WTC11 (cell line): Measurements from ENCODE around the gene PRLR. TPM values are rescaled to one million over a fixed set of nuclear protein-coding genes. Genes with fewer than 3 reads are reported as not detected.
A peak's percentile ranks its signal among the peaks of the same experiment; 100 is the strongest.

Experiments
- ATAC-seq: fragments of 200-7000 bp; cut with Tn5 transposase; 2 replicates; pipeline ENCODE4 v1.10.0; 2021; ENCODE audit warnings: mild to moderate bottlenecking, moderate library complexity
- CTCF ChIA-PET: fragments of 300-600 bp; sonication (Branson Sonifier 250); formaldehyde crosslinking; loops from one replicate; lab custom pipeline; 2021; ENCODE audit warnings: antibody characterized with exemption; lab: Charles Lee
- POLR2A ChIA-PET: fragments of 350-600 bp; sonication (Branson Sonifier 250); formaldehyde crosslinking; loops from one replicate; lab custom pipeline; 2021; ENCODE audit warnings: antibody characterized with exemption; lab: Charles Lee
- DNase-seq: peaks from one replicate; pipeline ENCODE4 v3.0.0; 2021; ENCODE audit warnings: low spot score
- H3K27ac Mint-ChIP-seq: 2 replicates; pipeline ENCODE4 v1.8.0; 2021; ENCODE audit warnings: mixed read lengths
- H3K27me3 Mint-ChIP-seq: 2 replicates; pipeline ENCODE4 v1.8.0; 2021; ENCODE audit warnings: low read depth, mild to moderate bottlenecking, moderate library complexity, mixed read lengths
- H3K36me3 Mint-ChIP-seq: 2 replicates; pipeline ENCODE4 v1.8.0; 2021; ENCODE audit warnings: mixed read lengths
- H3K4me1 Mint-ChIP-seq: 2 replicates; pipeline ENCODE4 v1.8.0; 2022; ENCODE audit warnings: mixed read lengths
- H3K4me3 Mint-ChIP-seq: 2 replicates; pipeline ENCODE4 v1.8.0; 2021; ENCODE audit warnings: mild to moderate bottlenecking, moderate library complexity, mixed read lengths
- H3K9me3 Mint-ChIP-seq: 2 replicates; pipeline ENCODE4 v1.8.0; 2021; ENCODE audit warnings: mixed read lengths
- EMX1 ChIP-seq: fragments of 250-450 bp; sonication (Bioruptor Pico); IDR thresholded peaks from 2 replicates; pipeline ENCODE4 v1.8.0; 2021; ENCODE audit warnings: mild to moderate bottlenecking
- ETV6 ChIP-seq: sonication (generic); formaldehyde crosslinking; IDR thresholded peaks from 2 replicates; pipeline ENCODE4 v1.8.1; 2022; ENCODE audit warnings: mild to moderate bottlenecking, missing genetic modification reagents
- HMGA2 ChIP-seq: fragments of 250-450 bp; sonication (Bioruptor Pico); IDR thresholded peaks from 2 replicates; pipeline ENCODE4 v1.4.0; 2021; ENCODE audit warnings: mild to moderate bottlenecking, moderate library complexity
- KAT7 ChIP-seq: sonication (generic); formaldehyde crosslinking; IDR thresholded peaks from 2 replicates; pipeline ENCODE4 v1.8.1; 2023; ENCODE audit warnings: missing genetic modification reagents, mild to moderate bottlenecking, borderline replicate concordance
- NFE2L1 ChIP-seq: sonication (generic); formaldehyde crosslinking; IDR thresholded peaks from 2 replicates; pipeline ENCODE4 v1.8.1; 2023; ENCODE audit warnings: missing genetic modification reagents
- NR2C2 ChIP-seq: sonication (generic); formaldehyde crosslinking; IDR thresholded peaks from 2 replicates; pipeline ENCODE4 v1.8.0; 2022; ENCODE audit warnings: mild to moderate bottlenecking, missing genetic modification reagents
- SMAD4 ChIP-seq: sonication (generic); formaldehyde crosslinking; IDR thresholded peaks from 2 replicates; pipeline ENCODE4 v1.8.0; 2022; ENCODE audit warnings: mild to moderate bottlenecking, missing genetic modification reagents
- SP1 ChIP-seq: sonication (generic); formaldehyde crosslinking; conservative IDR thresholded peaks from 2 replicates; pipeline ENCODE4 v1.8.1; 2022; ENCODE audit warnings: missing genetic modification reagents
- STAT6 ChIP-seq: sonication (generic); formaldehyde crosslinking; conservative IDR thresholded peaks from 2 replicates; pipeline ENCODE4 v1.8.1; 2023; ENCODE audit warnings: mild to moderate bottlenecking, low read depth, missing genetic modification reagents, moderate library complexity
- TEAD4 ChIP-seq: sonication (generic); formaldehyde crosslinking; IDR thresholded peaks from 2 replicates; pipeline ENCODE4 v1.8.0; 2022; ENCODE audit warnings: mild to moderate bottlenecking, missing genetic modification reagents
- ZBTB21 ChIP-seq: sonication (generic); formaldehyde crosslinking; IDR thresholded peaks from 2 replicates; pipeline ENCODE4 v1.8.1; 2023; ENCODE audit warnings: mild to moderate bottlenecking, missing genetic modification reagents, borderline replicate concordance
- total RNA-seq: library from RNA; stranded (reverse); gene quantifications from 3 replicates; pipeline ENCODE4 v1.2.3, GENCODE V29; 2021
- TF ChIP-seq, protein P1 (sequence below): fragments of 250-450 bp; sonication (Bioruptor Pico); IDR thresholded peaks from 2 replicates; pipeline ENCODE4 v1.8.0; 2021; ENCODE audit warnings: mild to moderate bottlenecking
- TF ChIP-seq, protein P2 (sequence below): sonication (generic); formaldehyde crosslinking; IDR thresholded peaks from 2 replicates; pipeline ENCODE4 v1.8.0; 2022; ENCODE audit warnings: missing genetic modification reagents
- TF ChIP-seq, protein P3 (sequence below): fragments of 200-600 bp; IDR thresholded peaks from 2 replicates; pipeline ENCODE4 v1.8.0; 2022; ENCODE audit warnings: antibody characterized with exemption

PRLR gene
- total RNA-seq, 1 experiment from 2014 or later: 3.2 TPM

DNA sequence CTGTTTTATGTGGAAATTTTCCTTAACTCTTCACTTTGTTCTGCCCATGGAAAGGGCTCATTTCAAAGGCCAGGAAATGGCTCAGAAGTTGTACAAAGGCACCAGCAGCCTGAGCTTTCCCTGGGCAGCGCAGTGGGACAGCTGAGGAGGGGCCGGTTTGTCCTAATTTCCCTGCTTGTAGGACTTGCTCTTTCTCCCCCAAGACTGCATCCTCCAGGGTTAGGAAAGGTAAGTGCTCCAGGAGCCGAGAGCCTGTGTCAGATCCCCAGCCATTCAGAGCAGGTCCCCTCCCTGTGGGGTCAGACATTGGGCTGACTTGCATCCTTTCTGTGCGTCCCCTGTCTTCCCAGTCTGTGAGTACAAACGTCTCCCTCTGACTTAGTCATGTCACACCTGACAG is 226.1 kb downstream of the PRLR start:
- peak; percentile 49 for ATAC-seq
- ChIA-PET CTCF (interaction anchor here (0.8 to 2.9 kb wide), 18 partner anchors 11 to 519 kb away, joined by 3 to 33 read pairs (median 6); partner anchors contain the start of genes BRIX1, DNAJC21 and RAD1), POLR2A (no interaction called here)
- Mint-ChIP-seq H3K4me1 (peaks cover 18% of the 10 kb centered on the region), H3K27me3 (no peaks in the 10 kb centered on the region; the same call in 1 of the 2 replicates), H3K27ac (no peak overlapping the region), H3K36me3 (no peaks in the 10 kb centered on the region), H3K9me3 (peaks cover 9% of the 10 kb centered on the region), H3K4me3 (no peak overlapping the region)
- no peak for DNase-seq
- TF ChIP-seq, protein P1, sequence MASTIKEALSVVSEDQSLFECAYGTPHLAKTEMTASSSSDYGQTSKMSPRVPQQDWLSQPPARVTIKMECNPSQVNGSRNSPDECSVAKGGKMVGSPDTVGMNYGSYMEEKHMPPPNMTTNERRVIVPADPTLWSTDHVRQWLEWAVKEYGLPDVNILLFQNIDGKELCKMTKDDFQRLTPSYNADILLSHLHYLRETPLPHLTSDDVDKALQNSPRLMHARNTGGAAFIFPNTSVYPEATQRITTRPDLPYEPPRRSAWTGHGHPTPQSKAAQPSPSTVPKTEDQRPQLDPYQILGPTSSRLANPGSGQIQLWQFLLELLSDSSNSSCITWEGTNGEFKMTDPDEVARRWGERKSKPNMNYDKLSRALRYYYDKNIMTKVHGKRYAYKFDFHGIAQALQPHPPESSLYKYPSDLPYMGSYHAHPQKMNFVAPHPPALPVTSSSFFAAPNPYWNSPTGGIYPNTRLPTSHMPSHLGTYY: no peak
- TF ChIP-seq KAT7 (CRISPR knock-in tag): no peak
- TF ChIP-seq STAT6 (CRISPR knock-in tag): no peak
- TF ChIP-seq SP1 (CRISPR knock-in tag): no peak
- no peak for TF ChIP-seq SMAD4 (CRISPR knock-in tag)
- TF ChIP-seq, protein P2, sequence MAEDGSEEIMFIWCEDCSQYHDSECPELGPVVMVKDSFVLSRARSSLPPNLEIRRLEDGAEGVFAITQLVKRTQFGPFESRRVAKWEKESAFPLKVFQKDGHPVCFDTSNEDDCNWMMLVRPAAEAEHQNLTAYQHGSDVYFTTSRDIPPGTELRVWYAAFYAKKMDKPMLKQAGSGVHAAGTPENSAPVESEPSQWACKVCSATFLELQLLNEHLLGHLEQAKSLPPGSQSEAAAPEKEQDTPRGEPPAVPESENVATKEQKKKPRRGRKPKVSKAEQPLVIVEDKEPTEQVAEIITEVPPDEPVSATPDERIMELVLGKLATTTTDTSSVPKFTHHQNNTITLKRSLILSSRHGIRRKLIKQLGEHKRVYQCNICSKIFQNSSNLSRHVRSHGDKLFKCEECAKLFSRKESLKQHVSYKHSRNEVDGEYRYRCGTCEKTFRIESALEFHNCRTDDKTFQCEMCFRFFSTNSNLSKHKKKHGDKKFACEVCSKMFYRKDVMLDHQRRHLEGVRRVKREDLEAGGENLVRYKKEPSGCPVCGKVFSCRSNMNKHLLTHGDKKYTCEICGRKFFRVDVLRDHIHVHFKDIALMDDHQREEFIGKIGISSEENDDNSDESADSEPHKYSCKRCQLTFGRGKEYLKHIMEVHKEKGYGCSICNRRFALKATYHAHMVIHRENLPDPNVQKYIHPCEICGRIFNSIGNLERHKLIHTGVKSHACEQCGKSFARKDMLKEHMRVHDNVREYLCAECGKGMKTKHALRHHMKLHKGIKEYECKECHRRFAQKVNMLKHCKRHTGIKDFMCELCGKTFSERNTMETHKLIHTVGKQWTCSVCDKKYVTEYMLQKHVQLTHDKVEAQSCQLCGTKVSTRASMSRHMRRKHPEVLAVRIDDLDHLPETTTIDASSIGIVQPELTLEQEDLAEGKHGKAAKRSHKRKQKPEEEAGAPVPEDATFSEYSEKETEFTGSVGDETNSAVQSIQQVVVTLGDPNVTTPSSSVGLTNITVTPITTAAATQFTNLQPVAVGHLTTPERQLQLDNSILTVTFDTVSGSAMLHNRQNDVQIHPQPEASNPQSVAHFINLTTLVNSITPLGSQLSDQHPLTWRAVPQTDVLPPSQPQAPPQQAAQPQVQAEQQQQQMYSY (CRISPR knock-in tag): no peak
- no peak for TF ChIP-seq TEAD4
- no peak for TF ChIP-seq HMGA2
- no peak for TF ChIP-seq NFE2L1 (CRISPR knock-in tag)
- TF ChIP-seq ETV6: no peak
- no peak for TF ChIP-seq NR2C2 (CRISPR knock-in tag)

DNA sequence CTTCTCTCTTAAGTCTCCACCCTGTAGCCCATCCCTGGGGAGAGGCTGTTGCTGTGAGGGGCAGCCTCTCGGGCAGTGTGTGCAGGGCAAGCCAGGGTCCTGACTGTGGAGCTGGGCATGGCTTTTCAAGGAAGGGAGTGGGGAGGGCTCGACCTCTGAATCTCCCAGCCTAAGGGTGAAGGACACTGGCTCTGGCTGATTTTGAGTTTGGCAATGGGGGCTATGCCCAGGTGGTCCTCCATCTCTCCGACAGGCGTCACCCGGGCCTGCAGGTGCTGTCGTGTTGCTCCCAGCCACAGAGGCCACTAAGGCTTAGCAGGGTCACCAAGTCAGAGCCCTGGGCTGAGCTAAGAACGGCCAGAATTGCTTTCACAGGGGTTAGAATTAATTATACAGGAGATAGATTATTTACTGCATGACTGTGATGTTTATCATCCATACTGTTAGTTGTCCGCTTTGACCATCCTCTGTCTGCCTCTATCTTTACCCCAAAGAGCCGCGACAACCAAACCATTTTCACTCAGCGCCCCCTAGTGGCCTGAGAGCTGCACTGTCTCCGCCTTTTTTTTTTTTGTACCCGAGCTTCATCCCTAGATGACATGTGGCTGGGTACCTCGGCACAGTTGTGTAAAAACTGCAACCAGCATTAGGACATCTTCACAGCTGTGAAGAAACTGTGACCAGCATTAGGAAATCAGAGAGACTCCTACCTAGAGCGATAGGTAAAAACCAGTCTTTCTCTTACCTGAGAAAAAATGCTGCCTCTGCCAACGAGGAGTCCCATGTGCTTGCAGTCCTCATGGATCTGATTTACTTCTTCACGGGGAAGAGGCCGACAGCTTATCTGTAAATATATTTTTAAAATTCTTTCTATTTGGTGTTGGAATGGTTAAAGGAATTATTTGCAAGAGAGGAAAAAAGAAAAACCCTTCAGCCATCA is 227.0 kb downstream of the PRLR start:
- peaks cover 18% of the 10 kb centered on the region for H3K4me1 Mint-ChIP-seq
- DNase-seq (peak; percentile 66), ATAC-seq (peak; percentile 85)
- ChIA-PET POLR2A (interaction anchor here (0.6 to 1.1 kb wide), 2 partner anchors 88 to 451 kb away, joined by 3 read pairs; partner anchors contain the start of genes BRIX1 and RAD1), CTCF (interaction anchor here (0.6 to 2.9 kb wide), 50 partner anchors 10 to 528 kb away, joined by 3 to 33 read pairs (median 4); partner anchors contain the start of genes BRIX1, DNAJC21 and RAD1)
- H3K36me3 Mint-ChIP-seq: no peaks in the 10 kb centered on the region
- H3K27ac Mint-ChIP-seq: no peak overlapping the region
- H3K9me3 Mint-ChIP-seq: peaks cover 9% of the 10 kb centered on the region
- H3K27me3 Mint-ChIP-seq: no peaks in the 10 kb centered on the region; the same call in 1 of the 2 replicates
- no peak overlapping the region for H3K4me3 Mint-ChIP-seq
- TF ChIP-seq ZBTB21 (CRISPR knock-in tag) (no peak), EMX1 (CRISPR knock-in tag) (no peak), STAT6 (CRISPR knock-in tag) (no peak)
- TF ChIP-seq, protein P3, sequence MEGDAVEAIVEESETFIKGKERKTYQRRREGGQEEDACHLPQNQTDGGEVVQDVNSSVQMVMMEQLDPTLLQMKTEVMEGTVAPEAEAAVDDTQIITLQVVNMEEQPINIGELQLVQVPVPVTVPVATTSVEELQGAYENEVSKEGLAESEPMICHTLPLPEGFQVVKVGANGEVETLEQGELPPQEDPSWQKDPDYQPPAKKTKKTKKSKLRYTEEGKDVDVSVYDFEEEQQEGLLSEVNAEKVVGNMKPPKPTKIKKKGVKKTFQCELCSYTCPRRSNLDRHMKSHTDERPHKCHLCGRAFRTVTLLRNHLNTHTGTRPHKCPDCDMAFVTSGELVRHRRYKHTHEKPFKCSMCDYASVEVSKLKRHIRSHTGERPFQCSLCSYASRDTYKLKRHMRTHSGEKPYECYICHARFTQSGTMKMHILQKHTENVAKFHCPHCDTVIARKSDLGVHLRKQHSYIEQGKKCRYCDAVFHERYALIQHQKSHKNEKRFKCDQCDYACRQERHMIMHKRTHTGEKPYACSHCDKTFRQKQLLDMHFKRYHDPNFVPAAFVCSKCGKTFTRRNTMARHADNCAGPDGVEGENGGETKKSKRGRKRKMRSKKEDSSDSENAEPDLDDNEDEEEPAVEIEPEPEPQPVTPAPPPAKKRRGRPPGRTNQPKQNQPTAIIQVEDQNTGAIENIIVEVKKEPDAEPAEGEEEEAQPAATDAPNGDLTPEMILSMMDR: peak; percentile 96
